PFSK-1 (cell line): ENCODE data around the gene RTL5.

ENCODE experiments used
- FOXP2 ChIP-seq: optimal IDR thresholded peaks from 2 replicates; pipeline ENCODE3; 2011; ENCODE audit warnings: borderline replicate concordance, control low read depth, inconsistent platforms; ENCODE audit not compliant: insufficient read depth; ENCODE audit errors: extremely low read length, extremely low read depth
- POLR2AphosphoS5 ChIP-seq: IDR thresholded peaks from 2 replicates; pipeline ENCODE4 v1.6.1; 2012; ENCODE audit warnings: low read depth, mild to moderate bottlenecking, control low read depth, low read length, moderate library complexity
- REST ChIP-seq, 2 experiments: IDR thresholded peaks; 2 replicates each; pipeline versions ENCODE4 v1.6.1 to v1.8.0; 2011 to 2012; ENCODE audit warnings: low read depth in 2 of 2, low read length in 2 of 2, control low read depth in 1 of 2, inconsistent platforms in 1 of 2, mild to moderate bottlenecking in 1 of 2, moderate library complexity in 1 of 2; ENCODE audit not compliant: insufficient read depth in 1 of 2
- SIN3A ChIP-seq: IDR thresholded peaks from 2 replicates; pipeline ENCODE4 v1.6.1; 2012; ENCODE audit warnings: mild to moderate bottlenecking, low read length, moderate library complexity, borderline replicate concordance; ENCODE audit not compliant: insufficient read depth
- TAF1 ChIP-seq: IDR thresholded peaks from 2 replicates; pipeline ENCODE4 v1.6.1; 2012; ENCODE audit warnings: low read length, control low read depth, borderline replicate concordance; ENCODE audit not compliant: insufficient read depth

RTL5 gene

GRCh38 chrX:72088761-72089160 lies 43.0 kb downstream of the RTL5 start:
- TF ChIP-seq TAF1 (no peak), SIN3A (no peak), REST (IDR thresholded peaks at IDR 0.05; ENCODE audit: insufficient read depth in 1 of 2, low read depth in 2 of 2, low read length in 2 of 2) (no peak), POLR2AphosphoS5 (no peak)

GRCh38 chrX:72086995-72087394 lies 44.7 kb downstream of the RTL5 start:
- TF ChIP-seq REST (IDR thresholded peaks at IDR 0.05; ENCODE audit: insufficient read depth in 1 of 2, low read depth in 2 of 2, low read length in 2 of 2) (no peak), POLR2AphosphoS5 (no peak), FOXP2 (no peak), SIN3A (no peak), TAF1 (no peak)

GRCh38 chrX:72084114-72084513 lies 47.6 kb downstream of the RTL5 start:
- TF ChIP-seq SIN3A (no peak), FOXP2 (no peak), REST (IDR thresholded peaks at IDR 0.05; ENCODE audit: insufficient read depth in 1 of 2, low read depth in 2 of 2, low read length in 2 of 2) (no peak), POLR2AphosphoS5 (no peak), TAF1 (no peak)

GRCh38 chrX:72083291-72083690 lies 48.4 kb downstream of the RTL5 start:
- TF ChIP-seq SIN3A (no peak), TAF1 (no peak), FOXP2 (no peak)

- TF ChIP-seq FOXP2 (no peak), REST (IDR thresholded peaks at IDR 0.05; ENCODE audit: insufficient read depth in 1 of 2, low read depth in 2 of 2, low read length in 2 of 2) (no peak), POLR2AphosphoS5 (no peak), TAF1 (no peak), SIN3A (no peak)
These were observed 50.0 kb downstream of the RTL5 start for GRCh38 chrX:72081605-72082320.
